H9 (cell line): ENCODE results near the gene RBBP7. TPM values are rescaled to one million over a fixed set of nuclear protein-coding genes. Genes with fewer than 3 reads are reported as not detected.

Experiments used
- DNase-seq: peaks from one replicate; pipeline ENCODE4 v3.0.0-alpha.2; 2017
- H2AFZ ChIP-seq: one replicate; pipeline ENCODE4 v1.6.1; 2013; ENCODE audit warnings: mild to moderate bottlenecking, low read length, control low read depth, moderate library complexity
- H2AK5ac ChIP-seq: 2 replicates; pipeline ENCODE4 v1.6.1; 2013; ENCODE audit warnings: low read length, control low read depth, mixed read lengths; ENCODE audit not compliant: insufficient read length
- H2BK120ac ChIP-seq: one replicate; pipeline ENCODE4 v1.6.1; 2013; ENCODE audit warnings: low read depth, mild to moderate bottlenecking, low read length, control low read depth, inconsistent platforms; ENCODE audit not compliant: poor library complexity, severe bottlenecking
- H2BK12ac ChIP-seq: 2 replicates; pipeline ENCODE4 v1.6.1; 2013; ENCODE audit warnings: low read length, control low read depth, mixed read lengths, low read depth; ENCODE audit not compliant: insufficient read length
- H2BK15ac ChIP-seq: 2 replicates; pipeline ENCODE4 v1.6.1; 2013; ENCODE audit warnings: low read depth, low read length, control low read depth
- H2BK20ac ChIP-seq: one replicate; pipeline ENCODE4 v1.6.1; 2013; ENCODE audit warnings: low read depth, mild to moderate bottlenecking, low read length, control low read depth, inconsistent platforms; ENCODE audit not compliant: poor library complexity, severe bottlenecking
- H2BK5ac ChIP-seq: 2 replicates; pipeline ENCODE4 v1.6.1; 2013; ENCODE audit warnings: low read length, control low read depth, mixed read lengths; ENCODE audit not compliant: insufficient read length
- H3K14ac ChIP-seq: 2 replicates; pipeline ENCODE4 v1.6.1; 2013; ENCODE audit warnings: low read length, control low read depth; ENCODE audit not compliant: insufficient read depth
- H3K18ac ChIP-seq: 2 replicates; pipeline ENCODE4 v1.6.1; 2013; ENCODE audit warnings: low read depth, mild to moderate bottlenecking, mixed read lengths, low read length, control low read depth; ENCODE audit not compliant: insufficient read length
- H3K23ac ChIP-seq: 2 replicates; pipeline ENCODE4 v1.6.1; 2013; ENCODE audit warnings: low read length, control low read depth, mixed read lengths, low read depth; ENCODE audit not compliant: insufficient read length
- H3K23me2 ChIP-seq: 2 replicates; pipeline ENCODE4 v1.6.1; 2013; ENCODE audit warnings: low read depth, mild to moderate bottlenecking, mixed read lengths, low read length, control low read depth; ENCODE audit not compliant: insufficient read length, poor library complexity, severe bottlenecking
- H3K27ac ChIP-seq: 2 replicates; pipeline ENCODE4 v1.5.1; 2013; ENCODE audit warnings: low read length, control low read depth, mixed read lengths, low read depth; ENCODE audit not compliant: insufficient read length
- H3K27me3 ChIP-seq: 2 replicates; pipeline ENCODE4 v1.6.1; 2013; ENCODE audit warnings: low read length, control low read depth, inconsistent platforms; ENCODE audit not compliant: insufficient read depth
- H3K4ac ChIP-seq: 2 replicates; pipeline ENCODE4 v1.6.1; 2013; ENCODE audit warnings: low read depth, mild to moderate bottlenecking, control low read depth, inconsistent platforms, low read length, moderate library complexity
- H3K4me1 ChIP-seq: 2 replicates; pipeline ENCODE4 v1.6.1; 2013; ENCODE audit warnings: low read length, control low read depth, inconsistent platforms; ENCODE audit not compliant: insufficient read depth
- H3K4me2 ChIP-seq: 2 replicates; pipeline ENCODE4 v1.6.1; 2013; ENCODE audit warnings: low read length, control low read depth, mixed read lengths; ENCODE audit not compliant: insufficient read length, insufficient read depth
- H3K56ac ChIP-seq: 2 replicates; pipeline ENCODE4 v1.6.1; 2013; ENCODE audit warnings: low read depth, mild to moderate bottlenecking, mixed read lengths, low read length, control low read depth; ENCODE audit not compliant: insufficient read length
- H3K79me1 ChIP-seq: 2 replicates; pipeline ENCODE4 v1.6.1; 2013; ENCODE audit warnings: low read depth, mild to moderate bottlenecking, moderate library complexity, low read length, control low read depth, inconsistent platforms; ENCODE audit not compliant: insufficient read depth, poor library complexity, severe bottlenecking
- H3K79me2 ChIP-seq: 2 replicates; pipeline ENCODE4 v1.6.1; 2013; ENCODE audit warnings: low read length, control low read depth, inconsistent platforms; ENCODE audit not compliant: insufficient read depth
- H3K9ac ChIP-seq: 2 replicates; pipeline ENCODE4 v1.6.1; 2013; ENCODE audit warnings: low read length, control low read depth, mixed read lengths; ENCODE audit not compliant: insufficient read length; ENCODE audit errors: extremely low read depth
- H3K9me3 ChIP-seq: one replicate; pipeline ENCODE4 v1.6.1; 2013; ENCODE audit warnings: low read depth, low read length, inconsistent platforms; ENCODE audit not compliant: control insufficient read depth
- H3T11ph ChIP-seq: one replicate; pipeline ENCODE4 v1.6.1; 2013; ENCODE audit warnings: mild to moderate bottlenecking, low read length, control low read depth, inconsistent platforms
- H4K20me1 ChIP-seq: one replicate; pipeline ENCODE4 v1.6.1; 2013; ENCODE audit not compliant: control insufficient read depth, insufficient read length, insufficient read depth
- H4K5ac ChIP-seq: 2 replicates; pipeline ENCODE4 v1.6.1; 2013; ENCODE audit warnings: low read depth, mild to moderate bottlenecking, mixed read lengths, low read length, control low read depth; ENCODE audit not compliant: insufficient read length
- H4K8ac ChIP-seq: replicated peaks from 2 replicates; pipeline ENCODE4 v1.6.1; 2013; ENCODE audit warnings: low read length, control low read depth, mixed read lengths, low read depth; ENCODE audit not compliant: insufficient read length
- H4K91ac ChIP-seq: 2 replicates; pipeline ENCODE4 v1.6.1; 2013; ENCODE audit warnings: low read depth, mild to moderate bottlenecking, moderate library complexity, mixed read lengths, low read length, control low read depth; ENCODE audit not compliant: insufficient read length
- H3K27ac Mint-ChIP-seq, 3 experiments: 2 replicates in 2 of 3; 3 replicates in 1 of 3; pipeline ENCODE4 v1.8.0; 2020 to 2021; ENCODE audit warnings: mixed read lengths in 3 of 3, mild to moderate bottlenecking in 1 of 3, moderate library complexity in 1 of 3
- H3K27me3 Mint-ChIP-seq: 2 replicates; pipeline ENCODE4 v1.8.0; 2021; ENCODE audit warnings: low read depth, mild to moderate bottlenecking, moderate library complexity, mixed read lengths
- H3K36me3 Mint-ChIP-seq, 3 experiments: 2 replicates in 2 of 3; 3 replicates in 1 of 3; pipeline ENCODE4 v1.8.0; 2020 to 2021; ENCODE audit warnings: low read depth in 3 of 3, mixed read lengths in 3 of 3; ENCODE audit not compliant: insufficient read depth in 1 of 3
- H3K4me1 Mint-ChIP-seq, 2 experiments: 2 replicates each; pipeline ENCODE4 v1.8.0; 2020; ENCODE audit warnings: mixed read lengths in 2 of 2
- H3K4me3 Mint-ChIP-seq, 2 experiments: 2 replicates in 1 of 2; 3 replicates in 1 of 2; pipeline ENCODE4 v1.8.0; 2020 to 2021; ENCODE audit warnings: mild to moderate bottlenecking in 2 of 2, mixed read lengths in 2 of 2, moderate library complexity in 1 of 2
- H3K9me3 Mint-ChIP-seq, 2 experiments: 2 replicates in 1 of 2; 3 replicates in 1 of 2; pipeline ENCODE4 v1.8.0; 2020; ENCODE audit warnings: mild to moderate bottlenecking in 2 of 2, mixed read lengths in 2 of 2, moderate library complexity in 1 of 2
- WGBS: extraction: QIAGEN DNeasy Blood & Tissue Kit; methylation state at CpG from one replicate; pipeline ENCODE4 v1.1.7; 2013; ENCODE audit warnings: missing lambda C conversion rate, low lambda C conversion rate, mixed read lengths; ENCODE audit not compliant: insufficient read length; ENCODE audit errors: extremely low coverage; 5-methylcytosine and 5-hydroxymethylcytosine counted together
- total RNA-seq: library from RNA; stranded (reverse); gene quantifications from 2 replicates; pipeline ENCODE4 v1.2.1, GENCODE V29; 2021
- TF ChIP-seq, protein P1 (sequence below): fragments of 200-600 bp; sonication (generic); conservative IDR thresholded peaks from 3 replicates; pipeline ENCODE4 v1.8.0; 2021; ENCODE audit warnings: antibody characterized with exemption, mild to moderate bottlenecking

RBBP7 gene
- total RNA-seq, 1 experiment from 2014 or later: 249 TPM

DNA sequence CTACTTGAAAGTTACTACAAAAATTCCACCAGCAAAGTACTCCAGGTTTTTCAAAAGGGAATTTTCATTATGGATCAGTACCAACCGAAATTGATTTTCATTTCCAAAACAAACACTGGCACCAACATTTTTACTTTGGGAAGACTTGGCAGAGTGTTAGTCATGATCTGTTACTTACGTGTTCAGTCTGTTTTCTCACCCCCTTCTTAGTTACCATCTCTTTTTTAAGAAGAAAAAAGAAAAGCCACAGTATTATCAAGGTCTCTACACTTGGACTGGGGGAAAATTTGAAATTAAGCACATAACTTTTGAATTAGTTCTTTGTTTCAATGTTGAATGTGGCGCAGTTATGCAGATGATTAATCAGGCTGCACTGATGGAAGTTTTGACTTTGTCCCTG is 27.5 kb downstream of the RBBP7 start:
- Histone ChIP-seq H3K4ac (no peak overlapping the region), H2BK20ac (no peak overlapping the region), H3K79me1 (no peaks in the 10 kb centered on the region), H2BK15ac (no peak overlapping the region), H2AK5ac (no peak overlapping the region), H2AFZ (no peak overlapping the region), H3K27me3 (no peaks in the 10 kb centered on the region), H4K20me1 (no peaks in the 10 kb centered on the region), H3K18ac (no peak overlapping the region), H3K79me2 (no peaks in the 10 kb centered on the region), H3T11ph (no peak overlapping the region), H2BK120ac (no peak overlapping the region), H2BK12ac (no peak overlapping the region), H3K23ac (no peak overlapping the region), H3K56ac (no peak overlapping the region), H3K9me3 (no peaks in the 10 kb centered on the region), H3K9ac (no peak overlapping the region), H3K14ac (no peak overlapping the region), H4K5ac (no peak overlapping the region), H2BK5ac (no peak overlapping the region), H3K27ac (no peak overlapping the region), H4K8ac (no peak overlapping the region), H3K4me1 (peaks cover 7% of the 10 kb centered on the region; the same call in 1 of the 2 replicates), H4K91ac (no peak overlapping the region), H3K23me2 (no peaks in the 10 kb centered on the region), H3K4me2 (no peak overlapping the region)
- Mint-ChIP-seq H3K4me1 (peaks cover 44 to 56% of the 10 kb centered on the region in 2 experiments), H3K4me3 (no peak overlapping the region), H3K27me3 (no peaks in the 10 kb centered on the region), H3K36me3 (peaks cover 51 to 92% (median 79%) of the 10 kb centered on the region in 3 experiments; a peak in 6 of 7 replicates), H3K27ac (peak overlapping the region in 2 of 3 experiments; percentile 54 to 93; a peak in 4 of 7 replicates), H3K9me3 (no peaks in the 10 kb centered on the region)
- no peak for DNase-seq
- TF ChIP-seq, protein P1, sequence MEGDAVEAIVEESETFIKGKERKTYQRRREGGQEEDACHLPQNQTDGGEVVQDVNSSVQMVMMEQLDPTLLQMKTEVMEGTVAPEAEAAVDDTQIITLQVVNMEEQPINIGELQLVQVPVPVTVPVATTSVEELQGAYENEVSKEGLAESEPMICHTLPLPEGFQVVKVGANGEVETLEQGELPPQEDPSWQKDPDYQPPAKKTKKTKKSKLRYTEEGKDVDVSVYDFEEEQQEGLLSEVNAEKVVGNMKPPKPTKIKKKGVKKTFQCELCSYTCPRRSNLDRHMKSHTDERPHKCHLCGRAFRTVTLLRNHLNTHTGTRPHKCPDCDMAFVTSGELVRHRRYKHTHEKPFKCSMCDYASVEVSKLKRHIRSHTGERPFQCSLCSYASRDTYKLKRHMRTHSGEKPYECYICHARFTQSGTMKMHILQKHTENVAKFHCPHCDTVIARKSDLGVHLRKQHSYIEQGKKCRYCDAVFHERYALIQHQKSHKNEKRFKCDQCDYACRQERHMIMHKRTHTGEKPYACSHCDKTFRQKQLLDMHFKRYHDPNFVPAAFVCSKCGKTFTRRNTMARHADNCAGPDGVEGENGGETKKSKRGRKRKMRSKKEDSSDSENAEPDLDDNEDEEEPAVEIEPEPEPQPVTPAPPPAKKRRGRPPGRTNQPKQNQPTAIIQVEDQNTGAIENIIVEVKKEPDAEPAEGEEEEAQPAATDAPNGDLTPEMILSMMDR: no peak
- no CpG with 5 or more reads among the region's 3 CpGs for WGBS
